Suprapubic skin (tissue), 4 donors: ENCODE data around the gene DTNBP1. TPM values are rescaled to one million over a fixed set of nuclear protein-coding genes. Genes with fewer than 3 reads are reported as not detected.

ENCODE experiments used
- DNase-seq, 2 donors: peaks; one replicate each; pipeline ENCODE4 v3.0.0-alpha.2; 2019; ENCODE audit warnings: low spot score in 2 of 2
- H3K27ac ChIP-seq: fragments of 200-600 bp; sonication (generic); one replicate; pipeline ENCODE4 v1.5.1; 2019
- H3K27me3 ChIP-seq: fragments of 200-600 bp; sonication (generic); one replicate; pipeline ENCODE4 v1.5.1; 2019
- H3K36me3 ChIP-seq: fragments of 200-600 bp; sonication (generic); one replicate; pipeline ENCODE4 v1.5.1; 2019
- H3K4me1 ChIP-seq: fragments of 200-600 bp; sonication (generic); one replicate; pipeline ENCODE4 v1.5.1; 2019
- H3K4me3 ChIP-seq: fragments of 200-600 bp; sonication (generic); one replicate; pipeline ENCODE4 v1.5.1; 2019; ENCODE audit warnings: mild to moderate bottlenecking
- H3K9me3 ChIP-seq: fragments of 200-600 bp; sonication (generic); one replicate; pipeline ENCODE4 v1.5.1; 2019
- CTCF ChIP-seq, 2 donors: fragments of 200-600 bp in 1 of 2; fragments of 450-650 bp in 1 of 2; sonication (generic) in 1 of 2; IDR thresholded peaks; one replicate each; pipeline ENCODE4 v1.5.1; 2016 to 2019; ENCODE audit warnings: antibody characterized with exemption in 2 of 2, mild to moderate bottlenecking in 1 of 2, moderate library complexity in 1 of 2
- EP300 ChIP-seq: sonication (generic); formaldehyde crosslinking; IDR thresholded peaks from one replicate; pipeline ENCODE4 v1.6.1; 2017; ENCODE audit warnings: antibody characterized with exemption
- POLR2A ChIP-seq, 2 donors: fragments of 450-650 bp; IDR thresholded peaks; one replicate each; pipeline ENCODE4 v1.6.1; 2017; ENCODE audit warnings: antibody characterized with exemption in 2 of 2, mild to moderate bottlenecking in 2 of 2, moderate library complexity in 2 of 2
- POLR2AphosphoS5 ChIP-seq, 3 donors: sonication (generic); formaldehyde crosslinking; IDR thresholded peaks; one replicate each; pipeline ENCODE4 v1.6.1; 2017; ENCODE audit warnings: antibody characterized with exemption in 3 of 3
- whole genome bisulfite sequencing: methylation state at CpG from one replicate; pipeline ENCODE4 v1.1.5; 2018; 5-methylcytosine and 5-hydroxymethylcytosine counted together
- total RNA-seq, 4 donors: library from RNA; depleted of rRNA; stranded (reverse); fragments of >200 nt; gene quantifications; one replicate each; pipeline ENCODE4 v1.1.0, GENCODE V29; 2016

Gene DTNBP1
- total RNA-seq, 4 donors from 2014 or later = 12.7 to 17.1 (median 16.4) TPM

- TF ChIP-seq POLR2A (IDR thresholded peaks at IDR 0.05) = no peak
- no peak for TF ChIP-seq CTCF (IDR thresholded peaks at IDR 0.05)
- TF ChIP-seq EP300 = no peak
- no peak for TF ChIP-seq POLR2AphosphoS5 (IDR thresholded peaks at IDR 0.05)
- Histone ChIP-seq H3K4me1 (no peaks in the 10 kb centered on the region), H3K9me3 (no peaks in the 10 kb centered on the region), H3K27me3 (no peaks in the 10 kb centered on the region), H3K4me3 (no peak overlapping the region), H3K27ac (no peak overlapping the region), H3K36me3 (no peaks in the 10 kb centered on the region)
- WGBS = 61% methylated on average over 7 of the region's 7 CpGs
- no peak for DNase-seq
Observed at GRCh38 chr6:15577550-15578171, 85.2 kb downstream of the DTNBP1 start.

GRCh38 chr6:15577106-15577505 is 85.7 kb downstream of the DTNBP1 start:
- no peaks in the 10 kb centered on the region for H3K9me3 ChIP-seq
- H3K27me3 ChIP-seq = no peaks in the 10 kb centered on the region
- no peak overlapping the region for H3K27ac ChIP-seq
- WGBS = 83% methylated on average over 8 of the region's 8 CpGs
- TF ChIP-seq EP300 (no peak), CTCF (IDR thresholded peaks at IDR 0.05) (no peak), POLR2A (IDR thresholded peaks at IDR 0.05) (no peak), POLR2AphosphoS5 (IDR thresholded peaks at IDR 0.05) (no peak)
- DNase-seq = no peak
- H3K4me3 ChIP-seq = no peak overlapping the region
- no peaks in the 10 kb centered on the region for H3K4me1 ChIP-seq
- no peaks in the 10 kb centered on the region for H3K36me3 ChIP-seq

GRCh38 chr6:15575357-15576033 is 87.3 kb downstream of the DTNBP1 start:
- no peak for TF ChIP-seq CTCF (IDR thresholded peaks at IDR 0.05)
- H3K4me1 ChIP-seq = no peaks in the 10 kb centered on the region
- H3K27ac ChIP-seq = no peak overlapping the region
- H3K27me3 ChIP-seq = no peaks in the 10 kb centered on the region
- DNase-seq = no peak
- H3K36me3 ChIP-seq = no peaks in the 10 kb centered on the region
- no peak overlapping the region for H3K4me3 ChIP-seq
- 88% methylated on average over 5 of the region's 5 CpGs for WGBS
- H3K9me3 ChIP-seq = no peaks in the 10 kb centered on the region

GRCh38 chr6:15574486-15574885 is 88.3 kb downstream of the DTNBP1 start:
- Histone ChIP-seq H3K27ac (no peak overlapping the region), H3K36me3 (no peaks in the 10 kb centered on the region), H3K9me3 (no peaks in the 10 kb centered on the region), H3K4me3 (no peak overlapping the region), H3K27me3 (no peaks in the 10 kb centered on the region), H3K4me1 (no peaks in the 10 kb centered on the region)
- DNase-seq = no peak
- WGBS = 83% methylated on average over 3 of the region's 3 CpGs
- TF ChIP-seq POLR2A (IDR thresholded peaks at IDR 0.05) (no peak), CTCF (IDR thresholded peaks at IDR 0.05) (no peak), EP300 (no peak), POLR2AphosphoS5 (IDR thresholded peaks at IDR 0.05) (no peak)

GRCh38 chr6:15574023-15574422 is 88.8 kb downstream of the DTNBP1 start:
- H3K4me1 ChIP-seq = no peaks in the 10 kb centered on the region
- no peak for DNase-seq
- no peaks in the 10 kb centered on the region for H3K9me3 ChIP-seq
- no peaks in the 10 kb centered on the region for H3K36me3 ChIP-seq
- 69% methylated on average over 4 of the region's 4 CpGs for WGBS
- H3K27me3 ChIP-seq = no peaks in the 10 kb centered on the region
- H3K4me3 ChIP-seq = no peak overlapping the region
- TF ChIP-seq POLR2AphosphoS5 (IDR thresholded peaks at IDR 0.05) (no peak), POLR2A (IDR thresholded peaks at IDR 0.05) (no peak), CTCF (IDR thresholded peaks at IDR 0.05) (no peak), EP300 (no peak)
- H3K27ac ChIP-seq = no peak overlapping the region
